Naive thymus-derived CD8-positive, alpha-beta T cell (primary cell): ENCODE measurements around the gene MYO3B. TPM values are rescaled to one million over a fixed set of nuclear protein-coding genes. Genes with fewer than 3 reads are reported as not detected.

Experiments used
- ATAC-seq, 2 donors: fragments of 150-1000 bp; cut with Tn5 transposase in 1 of 2; sonication (Bioruptor Pico), chemical (Tn5 transposase) in 1 of 2; 1 replicate in 1 of 2; 2 replicates in 1 of 2; pipeline ENCODE4 v1.10.0; 2021; ENCODE audit warnings: mild to moderate bottlenecking in 2 of 2, moderate library complexity in 2 of 2
- POLR2A ChIA-PET: fragments of 350-600 bp; sonication (Branson Sonifier 250); formaldehyde crosslinking; loops from one replicate; lab custom pipeline; 2021; ENCODE audit warnings: antibody characterized with exemption; lab: Charles Lee
- DNase-seq, 10 donors: peaks; one replicate each; pipeline versions ENCODE4 v3.0.0 to v3.0.0-alpha.2; 2020 to 2022
- H3K27ac Mint-ChIP-seq, 10 donors: one replicate each; pipeline ENCODE4 v1.8.0; 2020 to 2022; ENCODE audit warnings: mild to moderate bottlenecking in 10 of 10, mixed read lengths in 10 of 10, moderate library complexity in 4 of 10, inconsistent platforms in 1 of 10
- H3K27me3 Mint-ChIP-seq, 5 donors: one replicate each; pipeline ENCODE4 v1.8.0; 2021 to 2022; ENCODE audit warnings: mixed read lengths in 5 of 5
- H3K36me3 Mint-ChIP-seq, 3 donors: one replicate each; pipeline ENCODE4 v1.8.0; 2020 to 2022; ENCODE audit warnings: mixed read lengths in 3 of 3, mild to moderate bottlenecking in 2 of 3, inconsistent platforms in 1 of 3
- H3K4me1 Mint-ChIP-seq, 4 donors: one replicate each; pipeline ENCODE4 v1.8.0; 2021 to 2022; ENCODE audit warnings: mixed read lengths in 4 of 4
- H3K4me3 Mint-ChIP-seq, 10 donors: one replicate each; pipeline ENCODE4 v1.8.0; 2020 to 2022; ENCODE audit warnings: mild to moderate bottlenecking in 10 of 10, mixed read lengths in 10 of 10, moderate library complexity in 6 of 10, inconsistent platforms in 1 of 10
- H3K9me3 Mint-ChIP-seq, 9 donors: one replicate each; pipeline ENCODE4 v1.8.0; 2020 to 2022; ENCODE audit warnings: mixed read lengths in 9 of 9, mild to moderate bottlenecking in 3 of 9, inconsistent platforms in 1 of 9, moderate library complexity in 1 of 9
- polyA plus RNA-seq, 3 donors: library from polyadenylated mRNA; unstranded; fragments of 300-500 nt; fragmentation: Illumina TruSeq; gene quantifications; one replicate each; pipeline ENCODE4 v1.2.3, GENCODE V29; 2021
- total RNA-seq, 8 experiments: library from RNA in 2 of 8; stranded (reverse) in 2 of 8; gene quantifications; one replicate each; pipeline ENCODE4 v1.2.3 and lab custom pipeline; 2021 to 2026

Gene MYO3B
- total and polyA plus RNA-seq, 5 experiments from 2014 or later, result not detected

GRCh38 chr2:170147576-170147975 is 30.4 kb upstream of the MYO3B start:
- DNase-seq, result no peak
- no peak for ATAC-seq
- POLR2A ChIA-PET, result no interaction called here
- Mint-ChIP-seq H3K27me3 (peaks cover 0 to 7% (median 1%) of the 10 kb centered on the region in 5 donors), H3K27ac (no peak overlapping the region), H3K9me3 (peaks cover 0 to 8% (median 3%) of the 10 kb centered on the region in 9 donors), H3K4me3 (no peak overlapping the region), H3K4me1 (no peaks in the 10 kb centered on the region), H3K36me3 (no peaks in the 10 kb centered on the region)

- Mint-ChIP-seq H3K4me1 (no peaks in the 10 kb centered on the region), H3K4me3 (no peak overlapping the region), H3K27me3 (peaks cover 0 to 7% (median 1%) of the 10 kb centered on the region in 5 donors), H3K27ac (no peak overlapping the region), H3K9me3 (peaks cover 0 to 14% (median 4%) of the 10 kb centered on the region in 9 donors), H3K36me3 (no peaks in the 10 kb centered on the region)
- DNase-seq (no peak), ATAC-seq (no peak)
- POLR2A ChIA-PET, result no interaction called here
Measured at GRCh38 chr2:170148161-170148560, 29.8 kb upstream of the MYO3B start.

DNA sequence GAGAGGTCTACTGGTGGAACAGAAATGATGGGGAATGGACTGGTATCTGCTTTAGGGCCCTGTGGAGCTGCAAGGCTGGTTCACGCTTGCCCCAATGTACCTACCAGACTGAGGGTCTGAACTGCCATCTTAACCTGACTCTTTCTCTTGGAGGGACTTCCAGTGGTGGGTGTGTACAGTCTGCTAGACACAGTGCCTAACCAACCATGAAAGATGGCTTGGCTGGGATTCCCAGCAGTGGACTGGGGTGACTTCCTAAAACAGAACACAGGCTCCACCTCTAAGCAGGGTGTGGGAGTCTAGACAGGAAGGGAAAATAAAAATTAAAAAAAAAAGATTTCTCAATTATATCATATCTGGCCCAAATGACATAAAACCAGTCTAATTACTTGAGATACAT is 25.5 kb upstream of the MYO3B start:
- Mint-ChIP-seq H3K4me3 (no peak overlapping the region), H3K27me3 (peaks cover 0 to 7% (median 2%) of the 10 kb centered on the region in 5 donors), H3K27ac (no peak overlapping the region), H3K36me3 (no peaks in the 10 kb centered on the region), H3K4me1 (peaks cover 0 to 3% (median 0%) of the 10 kb centered on the region in 4 donors), H3K9me3 (peaks cover 0 to 14% (median 4%) of the 10 kb centered on the region in 9 donors)
- no peak for ATAC-seq
- POLR2A ChIA-PET, result no interaction called here
- no peak for DNase-seq

DNA sequence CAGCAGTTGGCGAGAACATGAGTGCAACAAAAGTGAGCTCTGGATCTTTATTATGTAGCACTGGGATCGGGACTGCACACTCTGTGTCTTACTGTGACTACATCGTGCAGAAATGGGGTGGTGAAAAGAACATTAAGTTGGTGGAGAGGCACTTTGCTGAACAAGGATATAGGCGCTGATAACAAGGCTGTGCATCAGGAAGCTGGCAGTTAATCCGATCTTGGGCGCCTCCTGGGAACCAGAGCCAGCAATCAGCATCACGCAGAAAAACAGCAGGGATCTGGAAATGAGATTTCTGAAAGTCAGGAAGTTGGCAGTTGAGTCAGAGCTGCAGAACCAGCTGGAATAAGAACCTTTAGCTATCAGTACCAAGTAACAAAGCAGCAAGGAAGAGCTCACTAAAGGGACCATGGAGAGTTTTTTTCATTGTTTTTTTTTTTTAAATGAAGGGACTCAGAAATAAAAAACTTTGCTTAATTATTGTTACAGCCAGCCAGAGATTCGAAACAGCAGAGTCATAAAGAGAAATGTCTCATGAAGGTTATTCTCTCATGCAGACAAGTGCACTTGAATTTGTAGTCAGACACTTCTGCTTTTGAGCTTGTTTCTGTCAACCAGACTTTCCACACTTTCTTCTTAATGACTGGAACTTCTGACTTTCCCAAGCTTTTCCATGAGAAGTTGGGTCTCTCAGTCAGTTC is 22.8 kb upstream of the MYO3B start:
- Mint-ChIP-seq H3K27ac (no peak overlapping the region), H3K27me3 (peaks cover 0 to 19% (median 4%) of the 10 kb centered on the region in 5 donors), H3K4me3 (no peak overlapping the region), H3K4me1 (peaks cover 0 to 3% (median 0%) of the 10 kb centered on the region in 4 donors), H3K36me3 (no peaks in the 10 kb centered on the region), H3K9me3 (peaks cover 0 to 14% (median 0%) of the 10 kb centered on the region in 9 donors)
- DNase-seq (no peak), ATAC-seq (no peak)
- POLR2A ChIA-PET, result interaction anchor here (0.7 kb wide), 1 partner anchor 104 kb away, joined by 3 read pairs; no protein-coding TSS in a partner anchor

- ATAC-seq (no peak), DNase-seq (no peak)
- Mint-ChIP-seq H3K27ac (no peak overlapping the region), H3K4me1 (peaks cover 0 to 3% (median 0%) of the 10 kb centered on the region in 4 donors), H3K36me3 (no peaks in the 10 kb centered on the region), H3K9me3 (peaks cover 0 to 14% (median 0%) of the 10 kb centered on the region in 9 donors), H3K27me3 (peaks cover 0 to 19% (median 4%) of the 10 kb centered on the region in 5 donors), H3K4me3 (no peak overlapping the region)
- POLR2A ChIA-PET, result interaction anchor here (0.7 kb wide), 1 partner anchor 104 kb away, joined by 3 read pairs; no protein-coding TSS in a partner anchor
Measured at GRCh38 chr2:170155723-170156253, 22.2 kb upstream of the MYO3B start.

DNA sequence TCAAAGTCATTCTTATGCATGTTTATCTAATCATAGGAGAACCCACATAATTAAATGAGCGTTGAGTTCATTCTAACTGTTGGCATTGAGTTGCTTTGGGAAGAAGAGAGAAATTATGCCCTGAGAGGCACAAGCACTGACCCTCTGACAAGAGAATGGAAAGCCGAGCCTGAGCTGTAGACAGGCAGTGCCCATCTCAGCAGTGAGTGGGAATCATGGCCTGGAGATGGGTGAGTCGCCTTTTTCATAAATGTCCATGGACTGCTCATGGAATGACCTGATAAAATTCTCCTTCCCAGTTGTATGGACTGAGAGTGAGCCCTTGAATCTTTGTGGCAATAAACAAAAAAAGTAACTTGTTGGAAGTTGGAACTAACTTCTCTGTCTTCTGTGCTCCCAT is 21.4 kb upstream of the MYO3B start:
- no peaks in the 10 kb centered on the region for H3K36me3 Mint-ChIP-seq
- peaks cover 0 to 18% (median 6%) of the 10 kb centered on the region in 5 donors for H3K27me3 Mint-ChIP-seq
- no peak overlapping the region for H3K4me3 Mint-ChIP-seq
- no peak overlapping the region for H3K27ac Mint-ChIP-seq
- no peak for DNase-seq
- H3K9me3 Mint-ChIP-seq, result peaks cover 0 to 10% (median 0%) of the 10 kb centered on the region in 9 donors
- H3K4me1 Mint-ChIP-seq, result peaks cover 0 to 3% (median 0%) of the 10 kb centered on the region in 4 donors
- no peak for ATAC-seq
- POLR2A ChIA-PET, result no interaction called here

DNA sequence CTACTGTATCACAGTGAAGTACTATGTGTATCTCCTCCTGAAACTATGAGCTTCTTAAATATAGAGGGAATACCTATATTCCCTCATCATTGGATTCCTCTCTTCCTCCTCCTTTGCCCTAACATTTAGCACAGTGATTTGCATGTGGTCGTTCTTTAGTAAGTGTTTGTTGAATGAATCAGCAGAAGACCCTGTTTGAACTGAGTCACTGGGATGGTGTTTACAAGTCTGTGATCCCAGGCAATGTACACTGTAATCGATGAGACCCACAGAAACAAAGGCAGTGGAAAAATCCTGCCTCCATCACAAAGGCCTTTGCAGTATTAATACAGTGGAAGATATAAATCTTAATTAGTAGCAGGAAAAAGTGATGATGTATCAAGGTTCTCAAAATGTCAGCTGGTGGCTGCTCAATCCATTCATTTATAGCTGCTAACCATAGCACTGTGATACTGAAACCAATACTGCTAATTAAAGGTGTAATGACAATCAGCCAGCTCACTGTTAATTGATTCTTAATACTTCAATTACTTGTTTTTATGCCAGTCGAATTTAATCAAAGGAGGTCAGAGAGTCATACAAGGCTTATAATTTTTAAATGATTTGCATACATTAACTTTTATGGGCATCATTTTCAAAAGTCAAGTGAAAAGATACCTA is 20.8 kb upstream of the MYO3B start:
- POLR2A ChIA-PET, result no interaction called here

DNA sequence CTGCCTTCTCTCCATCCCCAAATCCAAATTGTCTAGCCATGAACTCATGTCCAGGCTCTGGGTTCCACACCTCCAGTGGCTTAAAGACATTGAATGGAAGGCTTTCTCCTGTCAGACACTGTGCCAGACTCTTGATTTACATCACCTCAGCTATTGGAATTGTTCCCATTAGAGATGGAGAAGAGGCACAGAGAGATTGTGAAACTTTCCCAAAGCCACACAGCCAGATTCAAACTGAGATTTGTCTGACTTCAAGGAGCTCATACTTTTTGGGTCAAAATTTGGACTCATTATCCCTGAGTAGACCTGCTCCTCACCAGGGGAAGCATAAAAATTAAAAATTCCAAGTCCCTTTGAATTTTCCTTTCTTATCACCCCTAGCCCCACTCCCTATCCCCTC is 18.9 kb upstream of the MYO3B start:
- no peak for DNase-seq
- peaks cover 0 to 3% (median 0%) of the 10 kb centered on the region in 4 donors for H3K4me1 Mint-ChIP-seq
- H3K27me3 Mint-ChIP-seq, result peaks cover 8 to 33% (median 10%) of the 10 kb centered on the region in 5 donors
- no peak overlapping the region for H3K27ac Mint-ChIP-seq
- POLR2A ChIA-PET, result no interaction called here
- H3K4me3 Mint-ChIP-seq, result no peak overlapping the region
- no peak for ATAC-seq
- no peaks in the 10 kb centered on the region for H3K9me3 Mint-ChIP-seq
- no peaks in the 10 kb centered on the region for H3K36me3 Mint-ChIP-seq

More for the DNA sequence above, 20.8 kb upstream of the MYO3B start:
- H3K9me3 Mint-ChIP-seq, result peaks cover 0 to 7% (median 0%) of the 10 kb centered on the region in 9 donors
- DNase-seq (no peak), ATAC-seq (no peak)
- H3K4me3 Mint-ChIP-seq, result no peak overlapping the region
- H3K27me3 Mint-ChIP-seq, result peaks cover 3 to 22% (median 7%) of the 10 kb centered on the region in 5 donors
- H3K27ac Mint-ChIP-seq, result no peak overlapping the region
- peaks cover 0 to 3% (median 0%) of the 10 kb centered on the region in 4 donors for H3K4me1 Mint-ChIP-seq
- no peaks in the 10 kb centered on the region for H3K36me3 Mint-ChIP-seq

DNA sequence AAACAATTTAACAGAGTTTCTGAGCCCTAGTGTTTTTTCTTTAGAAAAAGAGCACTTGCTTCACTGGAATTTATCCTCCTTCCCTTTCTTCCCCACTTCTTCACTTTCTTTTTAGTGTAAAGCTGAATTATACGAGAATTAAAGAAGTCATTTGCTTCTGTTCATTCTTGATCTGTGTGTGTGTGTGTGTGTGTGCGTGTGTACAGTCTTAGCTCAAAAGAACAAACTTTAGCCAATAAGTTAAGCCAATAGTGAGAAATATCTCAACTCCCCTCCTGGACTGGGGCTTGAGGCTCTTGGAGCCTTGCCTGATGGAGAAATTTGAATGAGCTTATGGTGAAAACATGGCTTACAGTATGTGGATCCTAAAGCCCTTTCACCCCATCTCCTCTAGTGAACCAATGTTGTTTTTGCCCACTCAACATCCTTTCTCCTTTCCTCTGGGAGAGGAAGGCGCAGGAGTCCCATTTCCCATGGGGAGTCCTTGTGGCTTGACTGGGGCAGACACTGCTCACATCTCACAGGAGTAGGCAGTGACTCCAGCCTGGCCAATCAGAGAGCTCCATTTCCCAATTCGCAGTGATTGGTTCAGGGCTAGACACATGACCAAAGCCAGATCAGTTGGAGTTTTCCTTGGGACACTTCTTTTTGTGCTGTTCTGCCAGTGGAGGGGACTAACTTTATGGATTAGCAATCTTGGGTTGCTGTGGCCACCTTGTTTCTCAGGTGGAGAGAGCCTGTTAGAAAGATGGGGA is 16.3 kb upstream of the MYO3B start:
- POLR2A ChIA-PET, result no interaction called here
- H3K4me3 Mint-ChIP-seq, result no peak overlapping the region
- H3K27ac Mint-ChIP-seq, result no peak overlapping the region
- peaks cover 7 to 33% (median 13%) of the 10 kb centered on the region in 5 donors for H3K27me3 Mint-ChIP-seq
- no peak for DNase-seq
- ATAC-seq, result no peak
- H3K36me3 Mint-ChIP-seq, result no peaks in the 10 kb centered on the region
- no peaks in the 10 kb centered on the region for H3K9me3 Mint-ChIP-seq
- H3K4me1 Mint-ChIP-seq, result no peaks in the 10 kb centered on the region

- DNase-seq, result no peak
- H3K27me3 Mint-ChIP-seq, result peaks cover 7 to 33% (median 13%) of the 10 kb centered on the region in 5 donors
- no peaks in the 10 kb centered on the region for H3K36me3 Mint-ChIP-seq
- POLR2A ChIA-PET, result interaction anchor here (0.7 kb wide), 1 partner anchor 166 kb away, joined by 4 read pairs; no protein-coding TSS in a partner anchor
- H3K4me1 Mint-ChIP-seq, result no peaks in the 10 kb centered on the region
- no peaks in the 10 kb centered on the region for H3K9me3 Mint-ChIP-seq
- no peak overlapping the region for H3K27ac Mint-ChIP-seq
- no peak overlapping the region for H3K4me3 Mint-ChIP-seq
- ATAC-seq, result no peak
Measured at GRCh38 chr2:170162271-170162632, 15.7 kb upstream of the MYO3B start.

DNA sequence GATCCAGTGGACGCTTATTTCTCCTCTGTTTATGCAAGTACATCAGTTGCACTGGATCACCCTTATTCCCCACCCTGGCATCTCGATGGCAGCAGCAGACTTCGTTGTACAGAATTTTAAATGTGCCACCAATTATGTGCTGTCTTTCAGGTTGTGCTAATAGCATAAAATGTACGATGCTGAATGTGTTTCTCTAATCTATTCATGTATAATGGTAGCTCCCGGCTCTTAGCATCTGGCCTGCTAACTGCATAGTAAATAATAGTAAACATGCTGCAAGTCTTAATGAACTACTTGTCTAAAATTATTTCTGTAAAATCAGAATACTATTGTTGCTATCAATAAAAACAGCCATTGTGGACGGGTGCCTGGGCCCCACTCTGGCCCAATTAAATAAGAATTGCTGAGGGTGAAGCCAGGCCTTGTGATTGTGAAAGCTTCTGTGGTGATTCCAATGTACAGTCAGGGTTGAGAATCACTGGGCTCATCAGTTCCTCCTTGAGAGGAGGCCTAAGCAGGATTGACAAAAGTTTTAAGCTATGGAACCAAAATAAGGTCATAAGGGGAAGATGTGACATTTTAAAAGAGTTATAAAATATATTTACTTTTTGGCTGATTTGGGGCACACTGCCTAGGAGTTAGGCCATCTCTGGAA is 14.4 kb upstream of the MYO3B start:
- ATAC-seq, result no peak
- H3K4me3 Mint-ChIP-seq, result no peak overlapping the region
- H3K27me3 Mint-ChIP-seq, result peaks cover 7 to 28% (median 13%) of the 10 kb centered on the region in 5 donors
- H3K36me3 Mint-ChIP-seq, result no peaks in the 10 kb centered on the region
- H3K9me3 Mint-ChIP-seq, result no peaks in the 10 kb centered on the region
- no peak for DNase-seq
- POLR2A ChIA-PET, result no interaction called here
- no peaks in the 10 kb centered on the region for H3K4me1 Mint-ChIP-seq
- no peak overlapping the region for H3K27ac Mint-ChIP-seq

- Mint-ChIP-seq H3K36me3 (no peaks in the 10 kb centered on the region), H3K27ac (no peak overlapping the region), H3K4me3 (no peak overlapping the region), H3K4me1 (no peaks in the 10 kb centered on the region), H3K9me3 (no peaks in the 10 kb centered on the region), H3K27me3 (peaks cover 1 to 28% (median 13%) of the 10 kb centered on the region in 5 donors)
- ATAC-seq, result no peak
- POLR2A ChIA-PET, result no interaction called here
- DNase-seq, result no peak
Measured at GRCh38 chr2:170165129-170165528, 12.8 kb upstream of the MYO3B start.
